Erythroblast (primary cell): ENCODE measurements around the gene RASGRP3.

Experiments used
- DNase-seq, 2 experiments: peaks; one replicate each; lab custom pipeline; 2025; lab: John Stamatoyannopoulos, UW
- GATA1 ChIP-seq: IDR thresholded peaks from 2 replicates; pipeline ENCODE4 v1.6.1; 2011; ENCODE audit warnings: low read depth, mild to moderate bottlenecking, control low read depth, low read length, moderate library complexity
- POLR2A ChIP-seq: IDR thresholded peaks from 2 replicates; pipeline ENCODE4 v1.6.1; 2011; ENCODE audit warnings: mild to moderate bottlenecking, low read length

The RASGRP3 gene

GRCh38 chr2:33509908-33510585 lies 33.6 kb downstream of the RASGRP3 start:
- DNase-seq: no peak
- TF ChIP-seq POLR2A (no peak), GATA1 (no peak)

DNA sequence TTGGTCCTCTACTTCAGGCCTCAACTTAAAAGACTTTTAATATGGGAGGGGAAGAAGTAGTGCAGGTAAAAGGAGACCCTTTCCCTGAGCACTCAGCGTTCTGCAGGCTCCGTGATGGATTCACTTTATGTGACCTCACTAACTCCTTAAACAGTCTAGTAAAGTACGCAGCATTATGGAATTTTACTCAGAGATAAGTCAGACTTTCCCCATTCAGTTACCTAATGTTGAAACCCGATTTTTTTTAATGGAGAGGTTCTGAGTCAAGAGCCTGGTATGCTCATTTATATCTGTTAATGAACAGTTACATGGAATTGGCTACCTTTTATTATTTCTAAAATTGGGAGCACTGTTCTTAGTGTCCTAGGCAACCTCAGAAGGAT lies 34.1 kb downstream of the RASGRP3 start:
- DNase-seq: no peak
- TF ChIP-seq GATA1: no peak
- no peak for TF ChIP-seq POLR2A

GRCh38 chr2:33511141-33511540 lies 34.7 kb downstream of the RASGRP3 start:
- TF ChIP-seq GATA1: no peak
- TF ChIP-seq POLR2A: no peak
- DNase-seq: no peak

- TF ChIP-seq POLR2A (no peak), GATA1 (no peak)
- no peak for DNase-seq
Observed at GRCh38 chr2:33512112-33512511, 35.7 kb downstream of the RASGRP3 start.

DNA sequence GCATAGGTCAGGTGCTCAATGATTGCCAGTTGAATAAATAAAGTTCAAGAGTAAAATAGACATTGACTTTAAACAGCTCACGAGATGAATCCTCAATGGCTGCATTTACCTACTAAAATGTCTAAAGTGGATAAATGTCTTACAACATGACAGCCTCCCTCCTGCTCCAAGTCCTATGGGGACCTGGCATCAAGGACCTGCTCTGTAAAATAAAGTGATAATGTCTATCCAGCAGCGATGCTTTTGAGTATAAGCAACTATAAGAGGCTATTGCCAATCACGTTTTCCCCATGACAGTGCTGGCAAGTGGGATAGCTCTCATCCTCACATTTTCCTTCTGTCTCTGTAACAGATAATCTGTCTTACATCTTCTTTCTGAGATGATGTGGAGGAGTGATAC lies 37.0 kb downstream of the RASGRP3 start:
- DNase-seq: no peak

GRCh38 chr2:33516456-33516995 lies 40.1 kb downstream of the RASGRP3 start:
- TF ChIP-seq GATA1 (no peak), POLR2A (no peak)
- DNase-seq: no peak

More for the DNA sequence above, 37.0 kb downstream of the RASGRP3 start:
- TF ChIP-seq POLR2A (no peak), GATA1 (no peak)

GRCh38 chr2:33518200-33518599 lies 41.8 kb downstream of the RASGRP3 start:
- DNase-seq: no peak
- no peak for TF ChIP-seq GATA1

DNA sequence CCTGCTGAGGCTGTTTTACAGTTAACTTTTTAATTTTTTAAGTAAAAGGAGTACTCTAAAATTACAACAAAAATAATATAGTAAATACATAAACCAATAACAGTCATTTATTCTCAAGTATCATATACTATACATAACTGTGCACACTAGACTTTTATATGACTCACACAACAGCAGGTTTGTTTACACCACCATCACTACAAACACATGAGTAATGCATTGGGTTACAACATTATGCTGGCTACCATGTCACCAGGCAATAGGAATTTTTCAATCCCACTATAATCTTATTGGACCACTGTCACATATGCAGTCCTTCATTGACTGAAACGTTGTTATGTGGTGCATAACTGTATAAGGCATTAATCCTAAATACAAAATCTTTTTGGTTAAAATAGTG lies 42.5 kb downstream of the RASGRP3 start:
- TF ChIP-seq POLR2A: no peak
- no peak for TF ChIP-seq GATA1
- no peak for DNase-seq

DNA sequence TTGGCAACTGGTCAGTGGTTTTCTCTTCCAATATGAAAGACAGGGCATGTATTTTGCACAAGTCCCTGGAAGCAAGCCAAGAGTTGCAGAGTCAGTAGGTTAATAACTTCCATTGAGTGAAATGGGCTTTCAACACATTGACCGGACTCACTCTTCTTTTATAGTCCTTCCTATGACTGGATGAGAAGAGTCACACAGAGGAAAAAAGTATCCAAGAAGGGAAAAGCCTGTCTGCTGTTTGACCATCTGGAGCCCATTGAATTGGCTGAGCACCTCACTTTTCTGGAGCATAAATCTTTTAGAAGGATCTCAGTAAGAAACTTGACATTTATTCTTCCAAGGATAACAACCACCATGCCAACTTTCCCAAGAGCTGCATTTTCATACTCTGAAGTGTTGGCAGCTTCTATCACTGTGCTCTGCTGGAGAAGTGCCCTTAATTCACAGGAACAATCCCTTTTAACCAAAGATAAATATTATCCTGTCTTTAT lies 45.4 kb downstream of the RASGRP3 start:
- DNase-seq: no peak

GRCh38 chr2:33522576-33522975 lies 46.1 kb downstream of the RASGRP3 start:
- no peak for DNase-seq
- TF ChIP-seq GATA1: no peak
- no peak for TF ChIP-seq POLR2A

More for the DNA sequence above, 45.4 kb downstream of the RASGRP3 start:
- TF ChIP-seq POLR2A: no peak
- no peak for TF ChIP-seq GATA1

DNA sequence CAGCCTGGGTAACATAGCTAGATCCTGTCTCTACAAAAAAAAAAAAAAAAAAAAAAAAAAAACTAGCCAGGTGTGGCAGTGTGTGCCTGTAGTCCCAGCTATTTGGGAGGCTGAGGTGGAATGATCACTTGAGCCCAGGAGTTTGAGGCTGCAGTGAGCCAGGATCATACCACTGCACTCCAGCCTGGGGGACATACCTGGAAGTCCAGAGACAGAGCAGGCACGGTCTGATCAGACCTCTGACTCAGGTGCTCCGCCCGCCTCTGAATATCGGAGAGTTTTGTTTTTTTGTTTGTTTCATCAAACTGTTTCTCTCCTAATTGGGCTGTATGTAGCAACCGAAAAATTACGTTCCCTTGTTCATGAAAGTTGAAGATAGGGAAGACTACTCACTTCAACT lies 49.2 kb downstream of the RASGRP3 start:
- TF ChIP-seq POLR2A (no peak), GATA1 (no peak)
- DNase-seq: no peak

DNA sequence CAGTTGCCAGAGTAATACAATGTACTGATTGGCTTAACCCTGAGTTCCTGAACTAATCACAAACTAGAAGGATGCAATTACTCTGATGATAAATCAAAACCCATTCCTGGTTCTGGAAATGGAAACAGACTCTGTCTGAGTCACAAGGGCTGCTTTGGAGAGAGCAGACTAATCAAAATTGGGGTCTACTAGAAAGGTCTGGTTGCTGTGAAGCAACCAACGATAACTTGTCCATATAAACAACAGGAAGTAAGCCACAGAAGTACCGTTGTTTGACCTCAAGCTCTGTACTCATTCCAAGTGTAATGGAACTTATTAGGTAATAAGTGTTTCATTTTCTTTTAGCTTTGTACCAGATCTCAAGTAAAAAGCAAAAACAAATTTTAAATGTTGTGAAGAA lies 49.7 kb downstream of the RASGRP3 start:
- no peak for DNase-seq

DNA sequence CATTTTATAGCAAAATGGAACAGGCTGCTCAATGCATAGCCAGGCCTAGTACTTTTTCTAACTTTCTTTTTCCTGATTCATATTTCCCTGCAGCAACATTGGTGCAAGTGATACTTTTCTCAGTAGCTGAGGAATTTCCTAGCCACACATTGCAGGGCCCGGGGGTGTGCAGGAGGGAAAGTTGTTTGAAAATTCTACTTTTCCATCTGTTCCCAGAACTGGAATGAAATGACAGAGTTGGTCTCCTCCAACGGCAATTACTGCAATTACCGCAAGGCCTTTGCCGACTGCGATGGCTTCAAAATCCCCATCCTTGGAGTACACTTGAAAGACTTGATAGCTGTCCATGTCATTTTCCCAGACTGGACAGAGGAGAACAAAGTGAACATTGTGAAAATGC lies 50.5 kb downstream of the RASGRP3 start:
- TF ChIP-seq POLR2A (no peak), GATA1 (no peak)

More for the DNA sequence above, 49.7 kb downstream of the RASGRP3 start:
- TF ChIP-seq POLR2A (no peak), GATA1 (no peak)

DNA sequence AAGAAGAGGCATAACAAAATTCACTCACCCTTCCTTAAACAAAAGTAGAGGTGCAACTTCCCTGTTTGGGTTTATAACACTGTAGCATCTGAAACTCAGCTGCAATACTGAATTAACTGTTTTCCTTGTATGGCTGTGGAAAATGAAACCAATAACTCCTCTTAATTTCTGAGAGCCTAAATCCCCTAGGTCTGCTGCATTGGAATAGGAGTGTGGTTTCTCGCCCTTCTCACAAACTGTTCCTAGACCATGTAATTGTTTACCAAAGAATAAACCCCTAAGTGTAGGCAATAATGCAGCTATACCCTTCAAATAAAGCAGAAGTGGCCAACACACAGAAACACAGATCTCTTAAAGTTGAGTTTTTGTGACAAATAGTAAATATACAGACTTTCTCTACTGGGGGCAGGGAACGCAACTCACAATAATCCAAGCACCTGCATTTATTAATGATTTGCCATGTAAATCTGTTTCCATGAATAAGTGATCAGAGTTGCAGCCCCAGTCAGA lies 52.0 kb downstream of the RASGRP3 start:
- no peak for DNase-seq

More for the DNA sequence above, 50.5 kb downstream of the RASGRP3 start:
- no peak for DNase-seq

DNA sequence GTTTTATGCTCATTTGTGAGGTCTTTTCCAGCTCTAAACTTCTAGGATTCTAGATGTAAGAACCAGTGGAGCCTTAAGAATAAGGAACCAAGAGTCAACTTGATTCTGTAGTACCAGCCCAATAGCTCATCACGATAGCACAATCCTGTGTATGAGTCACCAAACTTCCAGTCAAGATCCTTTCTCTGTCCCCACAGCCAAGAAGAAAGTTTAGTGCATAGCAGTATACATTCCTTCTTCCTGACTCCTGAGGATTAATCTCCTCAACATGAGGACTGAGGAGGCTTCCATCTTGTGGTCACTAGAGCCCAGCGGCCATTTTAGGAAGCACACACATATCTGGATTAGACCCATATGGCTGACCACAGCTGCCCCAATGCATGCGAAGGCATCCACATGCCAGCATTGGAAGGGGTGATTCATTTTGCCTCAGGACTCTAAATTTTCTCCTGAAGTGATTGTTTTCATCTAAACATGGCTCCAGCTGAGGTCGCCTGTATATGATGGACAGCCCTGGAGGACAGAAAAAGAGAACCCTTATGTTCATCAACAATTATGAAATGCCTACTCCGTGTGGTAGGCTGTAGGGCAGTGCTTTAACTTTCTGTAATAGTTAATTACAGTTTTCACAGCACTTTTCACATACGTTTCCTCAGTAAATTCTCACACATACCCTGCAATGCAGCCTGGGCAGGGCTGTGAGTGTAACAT lies 53.5 kb downstream of the RASGRP3 start:
- no peak for DNase-seq
- TF ChIP-seq GATA1 (no peak), POLR2A (no peak)

More for the DNA sequence above, 52.0 kb downstream of the RASGRP3 start:
- TF ChIP-seq GATA1: no peak
- no peak for TF ChIP-seq POLR2A
